GM18499 (cell line): ENCODE results near the gene PTGIS.

ENCODE experiments used
- ATAC-seq: cut with Tn5 transposase; IDR thresholded peaks from one replicate; pipeline ENCODE4 v1.9.1; 2021; ENCODE audit warnings: moderate number of reproducible peaks; ENCODE audit not compliant: insufficient read depth, unreplicated experiment

PTGIS gene

GRCh38 chr20:49510562-49511122 is 57.3 kb downstream of the PTGIS start:
- no peak for ATAC-seq

GRCh38 chr20:49508435-49509199 is 59.3 kb downstream of the PTGIS start:
- no peak for ATAC-seq

GRCh38 chr20:49507741-49508434 is 60.0 kb downstream of the PTGIS start:
- no peak for ATAC-seq

- no peak for ATAC-seq
Measured at GRCh38 chr20:49505518-49505917, 62.4 kb downstream of the PTGIS start.

- ATAC-seq, result no peak
Measured at GRCh38 chr20:49503176-49503575, 64.8 kb downstream of the PTGIS start.

- no peak for ATAC-seq
Measured at GRCh38 chr20:49501917-49502316, 66.0 kb downstream of the PTGIS start.

- no peak for ATAC-seq
Measured at GRCh38 chr20:49497398-49497669, 70.6 kb downstream of the PTGIS start.

GRCh38 chr20:49496553-49497397 is 71.2 kb downstream of the PTGIS start:
- ATAC-seq, result no peak

GRCh38 chr20:49496043-49496442 is 71.9 kb downstream of the PTGIS start:
- no peak for ATAC-seq

GRCh38 chr20:49490689-49491088 is 77.2 kb downstream of the PTGIS start:
- ATAC-seq, result no peak

- no peak for ATAC-seq
Measured at GRCh38 chr20:49489688-49490087, 78.2 kb downstream of the PTGIS start.

- ATAC-seq, result no peak
Measured at GRCh38 chr20:49486064-49486463, 81.9 kb downstream of the PTGIS start.

GRCh38 chr20:49485563-49485962 is 82.4 kb downstream of the PTGIS start:
- no peak for ATAC-seq

- no peak for ATAC-seq
Measured at GRCh38 chr20:49484180-49485140, 83.5 kb downstream of the PTGIS start.

GRCh38 chr20:49483696-49484123 is 84.2 kb downstream of the PTGIS start:
- no peak for ATAC-seq

GRCh38 chr20:49483018-49483695 is 84.8 kb downstream of the PTGIS start:
- ATAC-seq, result no peak

- ATAC-seq, result no peak
Measured at GRCh38 chr20:49482621-49483017, 85.3 kb downstream of the PTGIS start, which contains the start of gene KCNB1. Gene KCNB1 (minus strand): TSS chr20:49482668. CDS start chr20:49482480, 188 bp downstream.

GRCh38 chr20:49482173-49482572 is 85.8 kb downstream of the PTGIS start:
- no peak for ATAC-seq

GRCh38 chr20:49481116-49481515 is 86.8 kb downstream of the PTGIS start:
- no peak for ATAC-seq
